ENCODE results near the gene ATP1A4. TPM values are rescaled to one million over a fixed set of nuclear protein-coding genes. Genes with fewer than 3 reads are reported as not detected.
A peak's percentile ranks its signal among the peaks of the same experiment; 100 is the strongest.

The ATP1A4 gene
- total RNA-seq, 2 experiments from 2014 or later = not detected

- intact Hi-C loops (cut with micrococcal nuclease) = no loop called here
- DNase-seq = no peak
- Mint-ChIP-seq H3K36me3 (no peaks in the 10 kb centered on the region), H3K9me3 (no peaks in the 10 kb centered on the region), H3K4me1 (ENCODE audit: low read depth) (peaks cover 9% of the 10 kb centered on the region), H3K4me3 (no peak overlapping the region), H3K27me3 (peaks cover 19% of the 10 kb centered on the region), H3K27ac (no peak overlapping the region)
- POLR2A ChIA-PET = no interaction called here
- CTCF ChIA-PET = interaction anchor here (1.1 to 1.3 kb wide), 4 partner anchors 12 to 123 kb away, joined by 3 to 7 read pairs (median 3); no protein-coding TSS in a partner anchor
Observed at GRCh38 chr1:160168016-160168415, 16.6 kb downstream of the ATP1A4 start.

- Mint-ChIP-seq H3K27me3 (peaks cover 19% of the 10 kb centered on the region), H3K27ac (no peak overlapping the region)
Observed at GRCh38 chr1:160168609-160169369, 17.4 kb downstream of the ATP1A4 start.

GRCh38 chr1:160169553-160170399, 18.4 kb downstream of the ATP1A4 start:
- POLR2A ChIA-PET = no interaction called here

More at GRCh38 chr1:160168609-160169369, 17.4 kb downstream of the ATP1A4 start:
- Mint-ChIP-seq H3K9me3 (no peaks in the 10 kb centered on the region), H3K4me3 (no peak overlapping the region), H3K36me3 (no peaks in the 10 kb centered on the region), H3K4me1 (ENCODE audit: low read depth) (peaks cover 9% of the 10 kb centered on the region)
- CTCF ChIA-PET = interaction anchor here (0.7 to 1.5 kb wide), 3 partner anchors 82 to 123 kb away, joined by 3 to 9 read pairs (median 3); no protein-coding TSS in a partner anchor
- DNase-seq = no peak
- intact Hi-C loops (cut with micrococcal nuclease) = no loop called here
- POLR2A ChIA-PET = no interaction called here

GRCh38 chr1:160171354-160171753, 20.0 kb downstream of the ATP1A4 start:
- ChIA-PET POLR2A (interaction anchor here (1.0 kb wide), 1 partner anchor 21 kb away, joined by 3 read pairs; no protein-coding TSS in a partner anchor), CTCF (interaction anchor here (1.3 kb wide), 1 partner anchor 205 kb away, joined by 3 read pairs; no protein-coding TSS in a partner anchor)
- H3K36me3 Mint-ChIP-seq = no peaks in the 10 kb centered on the region
- H3K27me3 Mint-ChIP-seq = peaks cover 17% of the 10 kb centered on the region
- H3K4me1 Mint-ChIP-seq (ENCODE audit: low read depth) = peaks cover 9% of the 10 kb centered on the region
- no peak overlapping the region for H3K4me3 Mint-ChIP-seq
- H3K9me3 Mint-ChIP-seq = no peaks in the 10 kb centered on the region
- no peak overlapping the region for H3K27ac Mint-ChIP-seq
- DNase-seq = no peak
- intact Hi-C loops (cut with micrococcal nuclease) = no loop called here

More at GRCh38 chr1:160169553-160170399, 18.4 kb downstream of the ATP1A4 start:
- intact Hi-C loops (cut with micrococcal nuclease) = no loop called here
- CTCF ChIA-PET = interaction anchor here (0.6 to 1.5 kb wide), 4 partner anchors 83 to 122 kb away, joined by 3 to 9 read pairs (median 3); no protein-coding TSS in a partner anchor
- Mint-ChIP-seq H3K36me3 (no peaks in the 10 kb centered on the region), H3K4me1 (ENCODE audit: low read depth) (peaks cover 9% of the 10 kb centered on the region), H3K9me3 (no peaks in the 10 kb centered on the region), H3K27ac (no peak overlapping the region), H3K27me3 (peaks cover 18% of the 10 kb centered on the region), H3K4me3 (no peak overlapping the region)
- DNase-seq = peak; percentile 68

GRCh38 chr1:160171980-160172379, 20.6 kb downstream of the ATP1A4 start:
- Mint-ChIP-seq H3K27ac (no peak overlapping the region), H3K9me3 (no peaks in the 10 kb centered on the region), H3K27me3 (peaks cover 14% of the 10 kb centered on the region), H3K4me1 (ENCODE audit: low read depth) (peaks cover 8% of the 10 kb centered on the region), H3K4me3 (no peak overlapping the region), H3K36me3 (no peaks in the 10 kb centered on the region)
- CTCF ChIA-PET = interaction anchor here (0.6 to 1.3 kb wide), 2 partner anchors 25 to 204 kb away, joined by 3 read pairs; no protein-coding TSS in a partner anchor
- no peak for DNase-seq
- intact Hi-C loops (cut with micrococcal nuclease) = no loop called here
- POLR2A ChIA-PET = interaction anchor here (1.0 kb wide), 1 partner anchor 21 kb away, joined by 3 read pairs; no protein-coding TSS in a partner anchor

GRCh38 chr1:160177231-160177630, 25.8 kb downstream of the ATP1A4 start:
- no peaks in the 10 kb centered on the region for H3K36me3 Mint-ChIP-seq
- H3K27me3 Mint-ChIP-seq = peaks cover 11% of the 10 kb centered on the region
- no peak for DNase-seq
- H3K9me3 Mint-ChIP-seq = no peaks in the 10 kb centered on the region
- intact Hi-C loops (cut with micrococcal nuclease) = no loop called here
- H3K4me3 Mint-ChIP-seq = no peak overlapping the region
- no peaks in the 10 kb centered on the region for H3K4me1 Mint-ChIP-seq (ENCODE audit: low read depth)
- POLR2A ChIA-PET = no interaction called here
- H3K27ac Mint-ChIP-seq = no peak overlapping the region
- CTCF ChIA-PET = no interaction called here

- Mint-ChIP-seq H3K27me3 (peaks cover 9% of the 10 kb centered on the region), H3K36me3 (no peaks in the 10 kb centered on the region), H3K27ac (no peak overlapping the region), H3K4me3 (no peak overlapping the region), H3K4me1 (ENCODE audit: low read depth) (no peaks in the 10 kb centered on the region), H3K9me3 (no peaks in the 10 kb centered on the region)
- DNase-seq = no peak
- ChIA-PET CTCF (no interaction called here), POLR2A (no interaction called here)
- intact Hi-C loops (cut with micrococcal nuclease) = no loop called here
Observed at GRCh38 chr1:160177667-160178066, 26.3 kb downstream of the ATP1A4 start.

- H3K4me3 Mint-ChIP-seq = no peak overlapping the region
- ChIA-PET POLR2A (no interaction called here), CTCF (interaction anchor here (1.7 kb wide), 1 partner anchor 113 kb away, joined by 3 read pairs; no protein-coding TSS in a partner anchor)
- peaks cover 7% of the 10 kb centered on the region for H3K27me3 Mint-ChIP-seq
- no peaks in the 10 kb centered on the region for H3K4me1 Mint-ChIP-seq (ENCODE audit: low read depth)
- no peaks in the 10 kb centered on the region for H3K36me3 Mint-ChIP-seq
- H3K27ac Mint-ChIP-seq = no peak overlapping the region
- no peaks in the 10 kb centered on the region for H3K9me3 Mint-ChIP-seq
- no peak for DNase-seq
- intact Hi-C loops (cut with micrococcal nuclease) = no loop called here
Observed at GRCh38 chr1:160178731-160179130, 27.3 kb downstream of the ATP1A4 start.

- H3K9me3 Mint-ChIP-seq = no peaks in the 10 kb centered on the region
- H3K4me1 Mint-ChIP-seq (ENCODE audit: low read depth) = no peaks in the 10 kb centered on the region
- H3K36me3 Mint-ChIP-seq = no peaks in the 10 kb centered on the region
- H3K27me3 Mint-ChIP-seq = peaks cover 7% of the 10 kb centered on the region
- POLR2A ChIA-PET = no interaction called here
- no peak overlapping the region for H3K4me3 Mint-ChIP-seq
- intact Hi-C loops (cut with micrococcal nuclease) = no loop called here
- no peak for DNase-seq
- H3K27ac Mint-ChIP-seq = no peak overlapping the region
- CTCF ChIA-PET = interaction anchor here (0.6 to 1.7 kb wide), 3 partner anchors 72 to 112 kb away, joined by 3 read pairs; no protein-coding TSS in a partner anchor
Observed at GRCh38 chr1:160179336-160179735, 27.9 kb downstream of the ATP1A4 start.

- POLR2A ChIA-PET = interaction anchor here (0.6 kb wide), 1 partner anchor 155 kb away, joined by 3 read pairs; no protein-coding TSS in a partner anchor
- Mint-ChIP-seq H3K27me3 (peaks cover 3% of the 10 kb centered on the region), H3K9me3 (no peaks in the 10 kb centered on the region), H3K4me1 (ENCODE audit: low read depth) (no peaks in the 10 kb centered on the region), H3K36me3 (no peaks in the 10 kb centered on the region), H3K4me3 (no peak overlapping the region), H3K27ac (no peak overlapping the region)
- CTCF ChIA-PET = no interaction called here
- intact Hi-C loops (cut with micrococcal nuclease) = no loop called here
- no peak for DNase-seq
Observed at GRCh38 chr1:160186246-160186645, 34.8 kb downstream of the ATP1A4 start.

GRCh38 chr1:160186729-160187128, 35.3 kb downstream of the ATP1A4 start:
- Mint-ChIP-seq H3K4me1 (ENCODE audit: low read depth) (no peaks in the 10 kb centered on the region), H3K9me3 (no peaks in the 10 kb centered on the region), H3K27ac (no peak overlapping the region), H3K36me3 (no peaks in the 10 kb centered on the region), H3K27me3 (peaks cover 3% of the 10 kb centered on the region), H3K4me3 (no peak overlapping the region)
- intact Hi-C loops (cut with micrococcal nuclease) = no loop called here
- ChIA-PET POLR2A (no interaction called here), CTCF (no interaction called here)
- DNase-seq = no peak

- Mint-ChIP-seq H3K4me1 (ENCODE audit: low read depth) (no peaks in the 10 kb centered on the region), H3K4me3 (no peak overlapping the region), H3K27me3 (peaks cover 3% of the 10 kb centered on the region), H3K27ac (no peak overlapping the region), H3K9me3 (no peaks in the 10 kb centered on the region), H3K36me3 (no peaks in the 10 kb centered on the region)
- DNase-seq = no peak
- CTCF ChIA-PET = interaction anchor here (0.8 kb wide), 1 partner anchor 104 kb away, joined by 3 read pairs; no protein-coding TSS in a partner anchor
- intact Hi-C loops (cut with micrococcal nuclease) = no loop called here
- POLR2A ChIA-PET = no interaction called here
Observed at GRCh38 chr1:160187407-160187806, 36.0 kb downstream of the ATP1A4 start.

Data from activated CD4-positive, alpha-beta memory T cell treated with anti-CD3 and anti-CD28 coated beads for 36 hours (primary cell).